GM10266 (cell line): ENCODE measurements around the gene PSD2.

ENCODE experiments used
- DNase-seq: peaks from one replicate; pipeline ENCODE4 v3.0.0; 2012; ENCODE audit errors: extremely low spot score
- TF ChIP-seq, protein P1 (sequence below): IDR thresholded peaks from 2 replicates; pipeline ENCODE4 v1.5.1; 2012; ENCODE audit warnings: mild to moderate bottlenecking, low read depth; ENCODE audit not compliant: control insufficient read depth, insufficient read depth; ENCODE audit errors: missing control alignments

PSD2 gene

DNA sequence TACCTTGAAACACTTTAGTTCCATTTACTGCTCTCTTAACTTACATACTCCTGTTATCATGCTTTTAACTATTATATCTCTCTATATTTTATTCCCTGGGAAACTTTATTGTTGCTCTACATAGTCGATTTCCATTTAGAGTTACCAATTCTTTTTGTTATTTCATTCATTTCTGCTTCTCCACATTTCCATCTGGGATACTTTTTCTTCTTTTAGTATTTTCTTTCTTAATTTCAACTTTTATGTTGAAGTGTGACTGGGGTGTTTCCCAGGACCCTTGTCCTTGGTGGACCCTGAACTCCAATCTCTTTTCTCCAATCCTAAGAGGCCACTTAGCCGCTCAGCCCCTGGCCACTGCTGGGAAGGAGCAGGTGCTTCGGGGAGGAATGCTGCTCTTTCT, 36.0 kb downstream of the PSD2 start:
- no peak for DNase-seq

DNA sequence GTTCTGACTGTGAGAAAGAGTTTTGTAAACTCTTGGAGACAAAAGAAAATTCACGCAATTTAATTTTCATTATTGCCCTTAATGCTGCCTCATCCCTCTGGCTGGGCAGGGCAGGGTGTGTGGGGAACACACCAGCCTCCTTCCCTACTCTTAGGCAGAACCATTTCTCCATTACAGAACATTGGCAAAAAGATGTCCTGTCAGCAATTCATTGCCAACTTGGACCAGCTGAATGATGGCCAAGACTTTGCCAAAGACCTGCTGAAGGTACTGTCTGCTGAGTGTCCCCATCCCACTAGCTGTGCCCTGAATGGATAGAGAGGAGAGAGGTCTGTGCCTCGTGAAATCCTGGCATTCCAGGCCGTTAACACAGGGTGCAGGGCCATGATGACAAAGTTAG, 37.9 kb downstream of the PSD2 start:
- TF ChIP-seq, protein P1, sequence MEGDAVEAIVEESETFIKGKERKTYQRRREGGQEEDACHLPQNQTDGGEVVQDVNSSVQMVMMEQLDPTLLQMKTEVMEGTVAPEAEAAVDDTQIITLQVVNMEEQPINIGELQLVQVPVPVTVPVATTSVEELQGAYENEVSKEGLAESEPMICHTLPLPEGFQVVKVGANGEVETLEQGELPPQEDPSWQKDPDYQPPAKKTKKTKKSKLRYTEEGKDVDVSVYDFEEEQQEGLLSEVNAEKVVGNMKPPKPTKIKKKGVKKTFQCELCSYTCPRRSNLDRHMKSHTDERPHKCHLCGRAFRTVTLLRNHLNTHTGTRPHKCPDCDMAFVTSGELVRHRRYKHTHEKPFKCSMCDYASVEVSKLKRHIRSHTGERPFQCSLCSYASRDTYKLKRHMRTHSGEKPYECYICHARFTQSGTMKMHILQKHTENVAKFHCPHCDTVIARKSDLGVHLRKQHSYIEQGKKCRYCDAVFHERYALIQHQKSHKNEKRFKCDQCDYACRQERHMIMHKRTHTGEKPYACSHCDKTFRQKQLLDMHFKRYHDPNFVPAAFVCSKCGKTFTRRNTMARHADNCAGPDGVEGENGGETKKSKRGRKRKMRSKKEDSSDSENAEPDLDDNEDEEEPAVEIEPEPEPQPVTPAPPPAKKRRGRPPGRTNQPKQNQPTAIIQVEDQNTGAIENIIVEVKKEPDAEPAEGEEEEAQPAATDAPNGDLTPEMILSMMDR, result no peak
- no peak for DNase-seq

More for the DNA sequence above, 36.0 kb downstream of the PSD2 start:
- TF ChIP-seq, protein P1, result no peak

DNA sequence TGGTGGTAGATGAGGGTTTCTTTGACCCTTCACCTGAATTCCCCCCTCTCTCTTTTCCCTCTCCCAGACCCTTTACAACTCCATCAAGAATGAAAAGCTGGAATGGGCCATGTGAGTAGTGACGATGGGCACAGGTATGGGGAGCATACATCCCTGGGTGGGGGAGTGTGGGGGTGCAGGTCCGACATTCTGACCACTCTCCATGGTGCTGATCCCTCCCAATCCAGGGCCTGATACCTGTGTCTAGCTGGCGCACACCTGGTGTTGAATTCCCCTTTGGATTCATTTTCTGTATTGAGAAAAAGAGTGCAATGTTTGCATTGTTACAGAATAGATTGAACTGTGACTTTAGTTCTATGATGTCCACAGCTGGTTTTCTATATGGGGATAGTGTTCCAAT, 40.0 kb downstream of the PSD2 start:
- DNase-seq, result no peak
- TF ChIP-seq, protein P1, result no peak

DNA sequence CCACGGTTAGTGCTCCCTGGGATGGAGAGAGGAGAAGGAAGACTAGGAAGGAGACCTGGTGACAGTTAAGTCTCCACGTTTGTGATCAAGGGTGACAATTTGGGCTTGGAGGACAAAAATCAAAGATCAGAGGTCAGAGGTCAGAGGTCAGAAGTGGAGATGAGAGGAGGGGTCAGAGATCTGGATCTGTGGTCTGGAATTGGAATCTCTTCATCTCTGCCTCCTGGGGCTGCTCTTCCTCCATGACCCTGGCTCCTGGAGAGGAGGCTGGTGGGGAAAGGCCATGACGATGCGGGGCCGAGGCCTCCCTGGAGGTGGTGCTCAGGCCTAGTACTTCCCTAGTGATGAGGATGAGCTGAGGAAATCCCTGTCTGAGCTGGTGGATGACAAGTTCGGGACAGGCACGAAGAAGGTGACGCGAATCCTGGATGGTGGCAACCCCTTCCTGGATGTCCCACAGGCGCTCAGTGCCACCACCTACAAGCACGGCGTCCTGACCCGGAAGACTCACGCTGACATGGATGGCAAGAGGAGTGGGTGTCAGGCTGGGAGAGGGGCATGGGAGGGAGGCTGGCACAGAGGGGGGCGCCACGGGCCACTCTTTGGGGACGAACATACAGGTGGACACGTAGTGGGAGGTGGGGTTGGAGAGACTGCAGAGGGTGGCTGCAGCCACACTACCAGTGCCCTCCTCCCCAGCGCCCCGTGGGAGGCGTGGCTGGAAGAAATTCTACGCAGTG, 41.0 kb downstream of the PSD2 start:
- no peak for DNase-seq
- TF ChIP-seq, protein P1, result no peak

DNA sequence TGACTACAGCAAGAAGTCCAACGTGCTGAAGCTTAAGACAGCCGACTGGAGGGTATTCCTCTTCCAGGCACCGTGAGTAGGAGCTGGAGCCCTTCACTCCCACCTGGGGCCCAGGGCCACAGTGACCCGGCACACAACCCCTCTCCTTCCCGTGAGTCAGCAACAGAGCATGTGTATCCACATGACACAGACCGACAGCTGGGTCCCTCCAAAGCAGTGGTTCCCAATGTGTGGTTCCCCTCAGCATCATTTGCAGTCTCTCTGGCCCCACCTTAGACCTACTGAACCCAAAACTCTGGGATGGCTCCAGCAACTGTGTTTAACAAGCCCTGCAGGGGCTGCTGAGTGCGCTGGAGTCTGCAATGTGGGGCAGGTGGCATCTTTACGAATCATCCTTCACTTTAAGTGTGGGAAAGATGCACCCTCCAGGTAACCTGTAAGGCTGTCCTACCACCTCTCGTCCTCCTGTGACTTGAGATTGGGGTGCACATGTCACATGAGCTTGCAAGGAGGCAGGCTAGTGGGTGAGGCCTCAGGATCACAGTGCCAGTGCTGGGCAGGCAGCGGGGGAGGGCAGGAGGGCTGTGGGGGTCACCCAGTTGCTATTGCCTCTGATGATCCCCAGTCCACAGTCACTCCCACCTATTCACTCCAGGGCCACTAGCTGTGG, 42.2 kb downstream of the PSD2 start:
- TF ChIP-seq, protein P1, result no peak
- DNase-seq, result no peak

DNA sequence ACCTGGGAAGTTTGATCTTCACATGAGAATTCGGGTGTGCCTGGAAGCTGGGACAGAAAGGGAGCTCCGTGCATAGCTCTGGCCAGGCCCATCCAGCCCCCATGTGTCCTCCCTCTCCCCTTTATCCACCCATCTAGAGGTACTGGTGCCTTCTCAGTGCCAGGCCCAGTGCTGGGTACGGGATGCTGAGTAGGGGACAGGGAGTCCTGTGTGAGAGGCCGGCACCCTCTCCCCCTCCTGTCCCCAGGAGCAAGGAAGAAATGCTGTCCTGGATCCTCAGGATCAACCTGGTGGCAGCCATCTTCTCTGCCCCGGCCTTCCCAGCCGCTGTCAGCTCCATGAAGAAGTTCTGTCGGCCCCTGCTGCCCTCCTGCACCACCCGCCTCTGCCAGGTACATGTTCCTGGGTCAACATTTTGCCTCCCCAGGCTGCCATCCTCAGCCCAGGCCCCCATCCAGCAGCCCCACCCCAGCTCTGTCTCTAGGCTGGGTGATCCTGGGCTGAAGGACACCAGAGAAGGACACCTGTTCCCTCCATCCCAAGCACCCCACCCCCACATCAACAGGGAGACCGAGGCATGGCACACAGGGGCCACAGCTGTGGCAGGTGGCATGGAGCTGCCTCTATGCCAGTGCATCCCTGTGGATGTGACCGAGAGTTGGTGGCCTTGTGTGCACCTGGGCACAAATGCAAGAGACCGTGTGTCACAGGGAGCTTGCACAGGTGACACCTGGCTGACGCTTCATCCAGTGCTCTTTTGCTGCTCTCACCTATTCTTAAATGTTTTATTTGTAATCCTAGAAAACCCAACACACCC, 43.0 kb downstream of the PSD2 start:
- DNase-seq, result no peak
- TF ChIP-seq, protein P1, result no peak
